Suprapubic skin (tissue), 4 donors: ENCODE data around the gene FGF18.

ENCODE experiments used
- CTCF ChIP-seq, 2 donors: fragments of 200-600 bp in 1 of 2; fragments of 450-650 bp in 1 of 2; sonication (generic) in 1 of 2; IDR thresholded peaks; one replicate each; pipeline ENCODE4 v1.5.1; 2016 to 2019; ENCODE audit warnings: antibody characterized with exemption in 2 of 2, mild to moderate bottlenecking in 1 of 2, moderate library complexity in 1 of 2
- EP300 ChIP-seq: sonication (generic); formaldehyde crosslinking; IDR thresholded peaks from one replicate; pipeline ENCODE4 v1.6.1; 2017; ENCODE audit warnings: antibody characterized with exemption
- POLR2A ChIP-seq, 2 donors: fragments of 450-650 bp; IDR thresholded peaks; one replicate each; pipeline ENCODE4 v1.6.1; 2017; ENCODE audit warnings: antibody characterized with exemption in 2 of 2, mild to moderate bottlenecking in 2 of 2, moderate library complexity in 2 of 2
- POLR2AphosphoS5 ChIP-seq, 3 donors: sonication (generic); formaldehyde crosslinking; IDR thresholded peaks; one replicate each; pipeline ENCODE4 v1.6.1; 2017; ENCODE audit warnings: antibody characterized with exemption in 3 of 3

DNA sequence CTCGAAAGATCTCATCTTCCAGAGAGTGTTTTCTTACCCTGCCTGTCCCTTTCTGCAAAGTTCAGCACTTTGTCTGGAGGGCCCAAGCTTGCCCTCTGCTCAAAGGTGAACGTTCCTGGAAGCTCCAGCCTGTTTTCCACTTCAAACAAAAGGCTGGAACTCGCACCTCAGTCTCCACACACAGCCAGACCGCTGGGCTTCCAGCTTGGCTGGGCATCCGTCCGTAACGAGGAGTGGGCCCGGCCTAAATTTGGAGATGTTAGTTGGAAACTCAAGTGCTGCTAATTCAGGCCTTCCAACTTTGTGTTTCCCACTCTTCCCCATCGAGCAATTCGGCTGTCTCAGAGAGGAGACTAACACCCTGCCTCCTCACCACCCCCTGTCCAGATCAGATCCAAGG lies 35.1 kb downstream of the FGF18 start:
- no peak for TF ChIP-seq CTCF (IDR thresholded peaks at IDR 0.05)
- no peak for TF ChIP-seq POLR2A (IDR thresholded peaks at IDR 0.05)
- no peak for TF ChIP-seq POLR2AphosphoS5 (IDR thresholded peaks at IDR 0.05)
- TF ChIP-seq EP300 = no peak
